NB4 (cell line): Measurements from ENCODE around the gene CHURC1.

ENCODE experiments used
- DNase-seq: peaks from one replicate; pipeline ENCODE4 v3.0.0; 2010; ENCODE audit warnings: low read depth
- H3K4me3 ChIP-seq: one replicate; pipeline ENCODE4 v1.5.1; 2011; ENCODE audit warnings: mild to moderate bottlenecking, low read depth, low read length, moderate library complexity
- MYC ChIP-seq: IDR thresholded peaks from 2 replicates; pipeline ENCODE4 v1.6.1; 2011; ENCODE audit warnings: low read depth, low read length
- POLR2A ChIP-seq: IDR thresholded peaks from 2 replicates; pipeline ENCODE4 v1.6.1; 2011; ENCODE audit warnings: mild to moderate bottlenecking; ENCODE audit not compliant: insufficient read length; ENCODE audit errors: extremely low read depth
- TF ChIP-seq, protein P1 (sequence below): IDR thresholded peaks from one replicate; pipeline ENCODE4 v1.5.1; 2012; ENCODE audit warnings: low read depth, low read length
- TF ChIP-seq, protein P2 (sequence below): IDR thresholded peaks from 2 replicates; pipeline ENCODE4 v1.6.1; 2011; ENCODE audit warnings: low read depth, low read length

The CHURC1 gene

DNA sequence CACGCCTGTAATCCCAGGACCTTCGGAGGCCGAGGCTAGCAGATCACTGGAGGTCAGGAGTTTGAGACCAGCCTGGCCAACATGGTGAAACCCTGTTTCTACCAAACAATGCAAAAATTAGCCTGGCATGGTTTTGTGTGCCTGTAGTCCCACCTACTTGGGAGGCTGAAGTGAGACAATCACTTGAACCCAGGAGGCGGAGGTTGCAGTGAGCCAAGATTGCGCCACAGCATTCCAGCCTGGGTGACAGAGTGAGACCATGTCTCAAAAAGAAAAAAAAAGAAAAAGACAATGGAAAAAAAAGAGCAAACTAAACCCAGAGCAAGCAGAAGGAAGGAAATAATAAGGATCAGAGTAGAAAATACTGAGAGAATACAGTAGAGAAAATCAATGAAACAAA lies 5.4 kb downstream of the CHURC1 start:
- no peak overlapping the region for H3K4me3 ChIP-seq
- no peak for TF ChIP-seq POLR2A
- TF ChIP-seq, protein P1, sequence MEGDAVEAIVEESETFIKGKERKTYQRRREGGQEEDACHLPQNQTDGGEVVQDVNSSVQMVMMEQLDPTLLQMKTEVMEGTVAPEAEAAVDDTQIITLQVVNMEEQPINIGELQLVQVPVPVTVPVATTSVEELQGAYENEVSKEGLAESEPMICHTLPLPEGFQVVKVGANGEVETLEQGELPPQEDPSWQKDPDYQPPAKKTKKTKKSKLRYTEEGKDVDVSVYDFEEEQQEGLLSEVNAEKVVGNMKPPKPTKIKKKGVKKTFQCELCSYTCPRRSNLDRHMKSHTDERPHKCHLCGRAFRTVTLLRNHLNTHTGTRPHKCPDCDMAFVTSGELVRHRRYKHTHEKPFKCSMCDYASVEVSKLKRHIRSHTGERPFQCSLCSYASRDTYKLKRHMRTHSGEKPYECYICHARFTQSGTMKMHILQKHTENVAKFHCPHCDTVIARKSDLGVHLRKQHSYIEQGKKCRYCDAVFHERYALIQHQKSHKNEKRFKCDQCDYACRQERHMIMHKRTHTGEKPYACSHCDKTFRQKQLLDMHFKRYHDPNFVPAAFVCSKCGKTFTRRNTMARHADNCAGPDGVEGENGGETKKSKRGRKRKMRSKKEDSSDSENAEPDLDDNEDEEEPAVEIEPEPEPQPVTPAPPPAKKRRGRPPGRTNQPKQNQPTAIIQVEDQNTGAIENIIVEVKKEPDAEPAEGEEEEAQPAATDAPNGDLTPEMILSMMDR: no peak
- TF ChIP-seq MYC: no peak
- TF ChIP-seq, protein P2, sequence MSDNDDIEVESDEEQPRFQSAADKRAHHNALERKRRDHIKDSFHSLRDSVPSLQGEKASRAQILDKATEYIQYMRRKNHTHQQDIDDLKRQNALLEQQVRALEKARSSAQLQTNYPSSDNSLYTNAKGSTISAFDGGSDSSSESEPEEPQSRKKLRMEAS: no peak
- DNase-seq: no peak

DNA sequence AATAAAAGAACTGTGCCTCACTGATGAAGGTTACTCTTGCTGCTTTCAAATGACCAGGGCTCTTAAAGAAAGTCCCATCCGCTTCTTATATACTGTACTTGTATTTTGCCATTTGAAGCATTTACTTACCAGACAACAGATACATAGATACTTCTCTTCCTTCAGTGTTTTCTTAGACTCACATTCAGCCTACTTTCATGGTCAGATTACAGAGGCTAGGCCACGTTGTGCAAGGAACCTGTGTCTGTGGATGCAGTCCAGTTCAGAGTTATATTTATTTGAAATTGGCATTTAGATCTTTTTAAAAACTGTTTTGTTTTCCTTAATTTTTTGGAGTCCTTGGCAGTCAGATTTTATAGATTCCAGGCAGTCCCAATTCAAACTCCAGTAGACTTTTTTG lies 6.2 kb downstream of the CHURC1 start:
- TF ChIP-seq, protein P1: no peak
- no peak for TF ChIP-seq MYC
- TF ChIP-seq POLR2A: no peak
- TF ChIP-seq, protein P2: no peak
- H3K4me3 ChIP-seq: no peak overlapping the region
- DNase-seq: no peak

DNA sequence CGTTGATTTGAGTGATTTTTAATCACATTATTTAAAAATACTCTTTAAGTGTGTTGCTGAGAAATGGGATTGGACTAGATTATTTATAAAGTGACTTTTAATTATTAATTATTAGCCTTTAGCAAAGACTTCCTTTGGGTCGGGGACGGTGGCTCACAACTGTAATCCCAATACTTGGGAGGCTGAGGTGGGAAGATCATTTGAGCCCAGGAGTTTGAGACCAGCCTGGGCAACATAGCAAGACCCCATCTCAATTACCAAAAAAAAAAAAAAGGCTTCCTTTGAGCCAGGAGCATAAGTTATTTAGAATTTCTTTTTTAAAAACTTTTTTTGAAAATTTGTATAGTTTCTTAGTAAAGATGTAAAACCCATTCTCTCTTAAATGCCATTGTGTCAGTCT lies 8.8 kb downstream of the CHURC1 start:
- no peak for DNase-seq
- no peak overlapping the region for H3K4me3 ChIP-seq
- TF ChIP-seq POLR2A (no peak), MYC (no peak)
- TF ChIP-seq, protein P2: no peak
- TF ChIP-seq, protein P1: no peak

DNA sequence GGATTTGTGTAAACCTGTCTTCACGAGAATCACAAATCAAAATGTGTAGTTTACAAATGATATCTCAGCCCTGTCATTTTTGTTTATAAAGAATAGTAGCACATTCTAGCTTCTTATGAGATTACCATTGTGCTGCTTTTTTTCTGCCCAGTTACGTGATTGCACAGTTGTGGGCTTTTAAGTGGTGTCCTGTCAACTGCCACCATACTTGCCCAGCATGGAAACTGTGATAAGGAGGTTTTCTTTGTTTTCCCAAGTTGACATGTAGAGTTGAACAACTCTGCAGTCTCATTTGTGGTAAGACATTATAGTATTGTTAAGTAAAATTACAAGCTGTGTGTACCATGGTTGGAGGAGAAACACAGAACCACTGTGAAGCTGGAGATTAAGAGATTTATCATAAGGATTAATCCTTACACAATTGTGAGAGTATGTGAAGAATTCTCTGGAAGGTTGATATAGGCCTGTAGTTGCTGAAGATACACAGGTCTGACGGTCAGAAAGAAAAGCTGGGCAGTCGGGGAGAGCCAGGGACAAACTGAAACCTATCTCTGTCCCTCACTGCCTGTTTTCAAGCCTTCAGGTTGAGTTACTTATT lies 12.2 kb downstream of the CHURC1 start:
- no peak for TF ChIP-seq POLR2A
- TF ChIP-seq MYC: no peak
- TF ChIP-seq, protein P2: no peak
- TF ChIP-seq, protein P1: no peak
- DNase-seq: no peak
- H3K4me3 ChIP-seq: no peak overlapping the region

DNA sequence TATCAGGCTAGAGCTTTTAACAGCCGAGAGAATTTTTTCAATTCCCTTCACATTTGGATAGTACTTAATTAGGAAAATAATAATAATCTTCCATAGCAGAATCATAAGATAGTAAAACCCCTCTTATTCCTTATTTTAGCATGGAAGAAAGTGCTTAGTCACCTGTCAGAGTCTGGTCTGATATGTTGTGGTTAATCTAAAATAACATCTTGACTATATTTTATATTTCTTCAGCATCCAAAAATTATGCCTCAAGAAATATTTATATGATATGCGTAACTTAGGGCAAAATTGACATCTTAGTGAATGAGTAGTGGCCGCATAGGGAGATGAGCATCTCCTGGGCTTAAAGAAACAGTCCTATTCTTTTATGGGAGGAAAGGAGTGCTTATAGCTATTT lies 12.8 kb downstream of the CHURC1 start:
- DNase-seq: no peak

More for the DNA sequence above, 12.8 kb downstream of the CHURC1 start:
- H3K4me3 ChIP-seq: no peak overlapping the region
- TF ChIP-seq POLR2A: no peak
- TF ChIP-seq, protein P2: no peak
- TF ChIP-seq MYC: no peak
- TF ChIP-seq, protein P1: no peak
